NB4 (cell line): ENCODE data around the gene CTNNA3.

Source experiments
- CTCF ChIP-seq: IDR thresholded peaks from one replicate; pipeline ENCODE4 v1.5.1; 2012; ENCODE audit warnings: low read depth, low read length
- MAX ChIP-seq: IDR thresholded peaks from 2 replicates; pipeline ENCODE4 v1.6.1; 2011; ENCODE audit warnings: low read depth, low read length
- MYC ChIP-seq: IDR thresholded peaks from 2 replicates; pipeline ENCODE4 v1.6.1; 2011; ENCODE audit warnings: low read depth, low read length
- POLR2A ChIP-seq: IDR thresholded peaks from 2 replicates; pipeline ENCODE4 v1.6.1; 2011; ENCODE audit warnings: mild to moderate bottlenecking; ENCODE audit not compliant: insufficient read length; ENCODE audit errors: extremely low read depth

- TF ChIP-seq CTCF: no peak
- TF ChIP-seq POLR2A: no peak
- TF ChIP-seq MAX: no peak
- no peak for TF ChIP-seq MYC
Measured at GRCh38 chr10:66463611-66464010, 1232.4 kb downstream of the CTNNA3 start.
